HG03439 (cell line): ENCODE results near the gene RXFP4.
A peak's percentile ranks its signal among the peaks of the same experiment; 100 is the strongest.
"Not testable (repeated sequence)": the region's sequence is repeated elsewhere in the genome, so short reads cannot be mapped to it uniquely, and the experiment has no call there.

Experiments used
- ATAC-seq: cut with Tn5 transposase; IDR thresholded peaks from one replicate; pipeline ENCODE4 v1.9.1; 2021; ENCODE audit warnings: mild to moderate bottlenecking, moderate library complexity; ENCODE audit not compliant: unreplicated experiment

RXFP4 gene

DNA sequence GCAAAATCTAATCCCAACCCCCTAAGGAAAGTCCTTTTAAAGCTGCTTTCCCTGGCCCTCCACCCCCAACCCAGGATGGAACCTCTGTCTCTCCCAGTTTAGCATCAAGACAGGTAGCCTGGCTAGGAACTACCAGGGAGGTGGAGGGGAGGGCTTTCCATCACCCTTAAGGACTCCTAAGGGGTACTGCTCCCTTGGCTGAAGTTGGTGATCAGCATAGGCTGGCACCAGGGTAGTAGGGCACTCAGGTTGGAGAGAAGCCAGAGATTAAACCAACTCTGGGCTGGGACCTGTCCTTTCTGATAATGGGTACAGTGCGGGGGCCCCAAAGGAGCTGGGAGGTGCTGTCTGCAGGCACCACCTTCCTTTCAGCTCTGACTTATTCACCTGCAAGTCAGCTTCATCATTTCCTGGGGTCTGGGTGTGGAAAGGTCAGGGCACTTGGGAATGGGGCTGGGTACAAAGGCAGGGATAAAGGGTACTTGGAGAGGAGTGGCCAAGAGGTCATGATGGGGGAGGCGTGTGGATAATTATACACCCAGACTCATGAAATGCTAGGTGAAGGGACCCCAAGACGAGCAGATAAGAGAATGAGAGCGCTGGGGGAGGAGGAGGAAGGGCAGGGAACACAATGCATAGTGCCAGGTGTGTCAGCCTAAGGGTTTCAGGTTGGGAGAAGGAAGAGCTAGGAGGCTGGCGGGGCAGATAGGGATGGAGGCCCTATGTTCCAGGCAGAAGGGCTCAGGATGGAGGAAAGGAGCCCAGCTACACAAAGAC lies 35.7 kb downstream of the RXFP4 start:
- ATAC-seq, result no peak

DNA sequence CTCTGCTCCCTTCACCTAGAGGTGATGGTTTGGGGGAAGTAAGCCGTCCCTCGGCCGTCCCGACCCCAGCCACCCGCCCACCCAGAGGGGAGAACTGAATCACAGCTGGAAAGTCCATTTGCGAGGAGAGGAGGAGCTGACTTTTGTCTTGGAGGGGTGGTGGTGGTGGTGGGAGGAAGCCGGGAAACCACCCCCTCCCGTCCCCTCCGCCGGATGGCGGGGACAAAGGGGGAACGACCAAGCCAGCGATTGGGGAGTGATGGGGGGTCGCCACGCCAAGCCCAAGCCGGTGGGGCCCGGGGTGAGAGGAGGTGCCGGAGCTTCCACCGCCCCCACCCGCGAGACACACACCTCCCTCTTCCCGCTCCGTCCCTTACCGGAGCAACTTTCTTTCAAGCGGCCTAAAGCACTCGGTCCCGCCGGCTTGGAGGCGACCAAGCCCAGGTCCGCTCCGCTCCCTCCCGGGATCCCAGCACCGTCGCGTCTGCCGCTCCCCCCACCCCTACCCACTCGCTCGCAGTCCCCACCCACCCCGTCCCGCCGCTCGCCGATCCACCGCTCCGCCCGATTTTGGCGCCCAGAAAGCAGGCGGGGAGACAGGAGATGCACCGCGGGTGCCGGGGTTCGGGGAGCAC lies 36.4 kb downstream of the RXFP4 start:
- ATAC-seq, result no peak

DNA sequence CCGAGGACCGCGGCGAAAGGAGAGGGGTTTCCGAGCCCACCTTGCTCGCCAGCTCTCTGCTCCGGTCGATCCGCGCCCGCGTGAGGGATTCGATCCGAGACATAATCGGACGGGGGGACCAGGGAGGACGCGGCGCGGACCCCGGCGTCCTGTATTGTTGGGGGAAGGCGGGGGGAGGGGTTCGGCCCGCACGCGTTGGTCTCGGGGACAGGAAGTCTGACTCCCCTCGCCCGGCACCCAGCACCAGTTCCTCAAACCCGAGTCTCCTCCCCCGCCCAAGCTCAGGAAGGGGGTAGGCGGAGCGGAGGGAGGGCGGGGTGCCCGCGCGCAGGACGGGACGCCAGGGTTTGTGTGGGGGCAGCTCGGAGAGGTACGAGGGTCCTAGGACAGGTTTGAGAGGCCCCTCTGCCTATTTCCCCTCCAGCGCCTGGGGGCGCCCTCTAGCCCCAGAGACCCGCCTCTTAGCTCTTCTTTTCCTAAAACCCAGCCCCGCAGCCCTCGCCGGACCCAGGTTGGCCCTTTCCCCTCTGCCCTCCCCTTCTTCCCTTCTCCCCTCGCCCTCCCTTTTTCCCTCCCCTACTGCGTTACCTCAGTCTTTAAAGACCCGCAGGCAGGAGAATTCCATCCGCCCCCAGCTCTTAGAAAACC lies 37.0 kb downstream of the RXFP4 start, which contains the start of gene ARHGEF2:
Gene ARHGEF2, minus strand, starts transcription at position 223 of the 648 bp plus-strand sequence. Its CDS starts 120 bp downstream, at position 103.
- peak; percentile 41 for ATAC-seq

DNA sequence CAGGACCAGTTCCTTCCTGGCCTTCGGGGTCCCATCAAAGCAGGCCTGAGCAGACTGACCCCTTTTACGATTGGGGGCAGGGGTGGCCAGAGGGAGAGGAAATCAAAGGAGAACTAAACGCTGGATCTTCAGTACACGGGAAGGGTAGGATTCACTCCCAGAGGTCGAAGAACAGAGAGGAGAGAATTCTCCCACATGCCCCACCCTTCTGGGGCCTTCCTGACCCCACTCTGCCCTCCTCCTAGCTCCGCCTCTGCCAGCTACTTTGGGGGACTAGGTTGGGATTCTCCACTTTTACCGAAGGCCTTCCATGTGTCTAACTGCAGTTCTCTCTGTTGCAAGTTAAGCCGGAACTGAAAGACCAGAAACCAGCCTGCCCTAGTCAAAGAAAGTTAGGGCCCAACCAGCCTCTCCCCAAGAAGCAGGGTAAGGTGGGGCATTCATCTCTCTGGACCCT lies 37.6 kb downstream of the RXFP4 start:
- peak; percentile 5 for ATAC-seq

DNA sequence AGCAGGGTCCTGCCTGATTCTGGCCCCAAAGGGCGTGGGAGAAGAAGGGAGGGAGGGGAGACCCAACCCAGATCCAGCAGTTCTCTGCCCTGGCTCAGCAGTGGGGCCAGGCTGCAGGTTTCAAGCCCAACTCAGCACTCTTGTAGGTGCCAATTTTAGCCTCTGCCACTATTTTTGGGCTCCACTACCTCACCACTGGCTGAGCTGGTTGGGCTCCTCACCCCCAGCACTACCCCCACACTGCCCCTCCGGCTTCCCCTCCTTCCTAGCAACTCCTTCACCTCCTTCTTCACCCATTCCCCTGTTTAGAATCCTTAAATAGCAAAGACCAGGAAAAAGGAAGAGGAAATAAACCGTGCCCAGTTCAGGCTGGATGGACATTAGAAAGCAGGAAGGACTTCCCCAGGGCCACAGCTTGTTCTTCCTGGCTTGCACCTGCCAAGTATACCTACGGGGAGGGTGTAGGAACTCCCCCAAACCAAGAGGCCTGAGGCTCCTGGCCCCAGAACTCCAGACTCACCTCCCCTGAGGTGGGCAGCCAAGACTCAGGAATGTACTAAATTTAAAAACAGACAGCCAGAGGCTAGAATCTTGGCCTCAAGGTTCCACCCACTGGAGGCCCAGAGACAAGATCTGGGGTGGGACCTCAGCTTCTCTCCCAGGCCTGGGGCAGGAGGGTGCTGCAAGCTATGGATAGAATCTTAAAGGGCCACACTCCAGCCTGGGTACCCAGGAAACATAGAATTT lies 38.3 kb downstream of the RXFP4 start:
- ATAC-seq, result peak; percentile 35

DNA sequence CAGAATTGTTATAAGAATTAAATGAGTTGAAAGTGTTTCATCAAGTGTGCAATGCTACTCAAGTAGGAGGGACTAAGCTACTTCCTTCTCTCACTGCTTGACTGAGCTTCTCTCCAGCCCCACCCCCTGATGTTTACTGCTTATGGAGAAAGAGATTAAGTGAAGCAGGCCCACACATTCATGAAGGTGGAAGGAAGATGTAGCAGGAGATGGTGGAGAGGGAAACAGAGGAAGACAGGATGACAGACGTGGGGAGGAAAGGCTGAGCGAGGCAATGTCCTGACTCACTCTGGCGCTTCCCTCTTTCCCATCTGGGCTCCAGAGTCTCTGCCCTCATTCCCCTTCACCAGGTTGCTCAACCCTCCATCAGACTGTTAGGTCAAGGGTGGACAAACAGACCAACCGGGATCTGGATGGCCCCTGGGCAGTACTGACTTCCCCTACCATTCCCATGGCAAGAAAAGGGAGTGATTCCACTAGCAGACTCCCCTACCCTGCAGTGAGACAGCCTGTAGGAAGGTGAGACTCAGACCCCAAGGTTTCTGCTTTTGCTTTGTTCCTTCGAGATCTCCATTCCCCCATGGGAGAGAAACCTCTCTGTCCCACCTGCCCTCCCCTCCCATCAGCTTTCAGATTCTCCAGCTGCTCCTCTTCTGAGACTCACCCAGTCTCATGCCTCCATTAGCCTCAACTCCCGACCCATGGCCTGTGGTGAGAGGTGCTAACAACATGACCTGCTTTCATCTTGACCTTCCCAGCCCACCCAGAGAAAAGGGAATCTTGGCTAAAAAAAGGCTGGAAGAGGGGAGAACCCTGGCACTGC lies 40.0 kb downstream of the RXFP4 start:
- no peak for ATAC-seq

DNA sequence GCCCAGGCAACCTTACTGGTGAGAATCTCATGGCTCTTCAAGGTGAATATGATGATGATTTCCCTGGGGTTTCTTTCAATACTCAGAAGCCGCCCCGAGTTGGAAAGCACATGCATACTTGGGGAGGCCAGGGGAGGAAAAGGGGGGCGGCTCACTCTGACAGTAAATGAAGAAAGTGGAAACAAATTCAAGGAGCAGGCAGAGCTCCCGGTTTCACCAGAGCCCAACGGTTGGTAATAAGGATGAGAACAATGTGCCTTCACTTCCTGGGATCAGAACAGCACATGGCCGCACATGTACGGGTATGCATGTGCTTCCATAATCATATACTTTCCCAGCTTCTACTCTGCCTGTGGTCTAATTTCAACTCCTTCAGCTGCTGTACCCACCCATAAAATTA lies 40.7 kb downstream of the RXFP4 start:
- ATAC-seq, result no peak

DNA sequence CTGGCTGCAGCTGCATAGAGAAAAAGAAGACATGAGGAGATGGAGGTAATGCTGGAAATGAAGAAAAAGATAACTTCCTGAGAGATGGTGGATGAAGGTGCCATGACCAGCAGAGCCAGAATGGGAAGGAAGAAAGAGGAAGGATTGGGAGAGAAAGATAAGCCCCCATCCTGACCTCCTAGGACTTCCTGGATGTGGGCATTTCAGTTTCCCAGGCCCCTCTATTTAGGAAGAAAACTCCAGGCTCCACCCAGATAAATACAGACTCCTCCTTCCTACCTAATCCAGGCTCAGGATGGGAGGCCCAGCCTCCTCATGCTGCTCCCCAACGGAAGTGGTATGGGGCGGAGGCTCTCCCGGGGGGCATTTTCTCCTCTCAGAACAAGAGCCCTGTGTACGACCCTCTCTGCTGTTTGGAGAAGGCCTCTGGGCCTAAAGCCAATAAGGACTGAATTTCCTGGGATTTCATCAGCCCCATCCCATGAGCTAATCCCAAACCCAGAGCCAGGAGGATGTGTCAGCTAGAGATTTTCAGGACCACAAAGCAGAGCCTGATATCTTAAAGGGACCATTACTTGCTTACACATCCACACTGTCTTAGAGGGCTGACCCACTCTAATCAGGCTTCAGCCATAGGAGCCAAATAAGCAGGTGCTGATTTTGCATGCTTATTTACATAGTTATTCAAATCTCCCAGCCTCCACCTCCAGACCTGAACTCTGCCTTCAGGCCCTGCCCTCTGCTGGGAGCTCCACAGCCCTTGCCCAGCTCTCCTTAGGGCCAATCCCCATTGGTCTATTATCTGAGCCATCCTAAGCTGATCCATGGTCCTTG lies 42.0 kb downstream of the RXFP4 start:
- no peak for ATAC-seq

DNA sequence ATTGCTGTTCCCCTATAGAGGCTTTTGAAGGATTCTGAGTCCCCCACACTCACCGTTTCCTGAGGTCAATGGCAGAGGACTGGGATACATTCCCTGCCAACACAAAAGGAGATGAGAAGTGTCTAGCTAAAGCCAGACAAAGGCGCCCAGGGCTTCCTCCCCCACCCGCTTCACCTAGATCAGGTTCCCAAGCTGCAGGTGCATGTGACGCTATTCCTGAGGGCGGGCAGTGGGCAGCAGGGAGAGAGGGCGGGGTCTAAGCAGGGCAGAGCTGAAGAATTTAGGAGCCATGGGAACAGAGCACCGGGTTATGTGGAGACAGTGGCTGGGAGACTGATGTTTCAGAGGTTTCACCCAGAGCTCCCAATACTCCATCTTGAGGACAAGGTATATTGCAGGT lies 42.9 kb downstream of the RXFP4 start:
- no peak for ATAC-seq

DNA sequence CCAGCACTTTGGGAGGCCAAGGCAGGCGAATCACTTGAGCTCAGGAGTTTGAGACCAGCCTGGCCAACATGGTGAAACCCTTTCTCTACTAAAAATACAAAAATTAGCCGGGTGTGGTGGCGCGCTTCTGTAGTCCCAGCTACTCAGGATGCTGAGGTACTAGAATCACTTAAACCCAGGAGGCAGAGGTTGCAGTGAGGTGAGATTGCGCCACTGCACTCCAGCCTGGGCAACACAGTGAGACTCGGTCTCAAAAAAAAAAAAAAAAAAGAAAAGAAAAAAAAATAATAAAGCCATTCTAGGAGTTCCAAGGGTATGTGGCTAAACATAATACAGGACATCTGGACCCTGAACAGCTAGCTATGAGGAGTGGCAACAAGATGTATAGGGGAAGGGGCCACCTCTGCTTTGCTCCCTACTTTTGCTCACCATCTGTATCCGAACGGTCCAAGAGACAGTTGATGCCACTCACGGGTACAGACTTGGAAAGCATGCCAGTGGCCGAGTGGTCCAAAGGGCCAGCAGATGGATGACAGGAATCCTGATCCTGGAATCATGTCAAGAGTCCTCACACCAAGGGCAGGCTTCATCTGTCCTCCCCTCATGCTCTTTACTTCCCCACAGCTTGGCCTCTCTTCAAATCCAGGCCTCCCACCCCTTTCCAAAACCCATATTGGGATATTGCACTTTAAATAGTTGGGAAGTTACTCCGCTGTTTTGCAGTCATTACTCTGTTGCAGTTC lies 43.6 kb downstream of the RXFP4 start:
- not testable (repeated sequence) for ATAC-seq

DNA sequence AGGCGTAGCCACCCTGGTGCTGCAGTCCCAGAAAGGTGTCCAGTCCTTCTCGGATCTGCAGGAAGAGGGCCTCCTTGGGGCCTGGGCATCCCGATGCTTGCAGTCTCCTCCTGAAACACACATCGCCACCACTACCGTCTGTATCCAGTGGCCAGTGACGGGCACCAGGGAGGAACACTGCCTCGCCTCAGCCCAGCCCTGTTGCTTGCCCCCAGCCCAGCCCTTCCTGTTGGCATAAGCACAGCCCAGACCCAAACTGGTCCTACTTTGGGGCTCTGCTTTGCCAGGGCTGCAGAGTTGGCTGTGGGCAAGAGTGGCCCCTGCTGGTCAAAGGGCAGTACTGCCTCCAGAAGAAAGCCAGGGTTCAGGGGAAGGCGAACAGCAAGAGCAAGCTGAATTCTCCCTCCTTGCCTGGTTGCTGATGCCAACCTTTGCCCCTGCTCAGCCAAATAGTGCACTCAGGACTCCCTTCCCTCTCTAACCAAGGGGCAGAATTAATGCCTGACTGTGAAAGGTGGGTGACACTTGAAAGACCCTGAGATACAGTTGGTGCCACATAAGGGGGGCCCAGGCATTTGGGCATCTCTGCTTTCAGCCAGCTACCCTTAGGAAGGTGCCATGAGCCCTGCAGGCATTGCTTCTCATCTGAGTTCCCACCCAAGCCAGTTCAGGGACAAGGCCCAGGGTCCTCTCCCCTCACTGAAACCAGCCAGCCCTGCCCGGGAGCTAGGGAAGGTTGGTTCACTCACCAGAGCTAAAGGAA lies 48.0 kb downstream of the RXFP4 start:
- peak; percentile 71 for ATAC-seq

DNA sequence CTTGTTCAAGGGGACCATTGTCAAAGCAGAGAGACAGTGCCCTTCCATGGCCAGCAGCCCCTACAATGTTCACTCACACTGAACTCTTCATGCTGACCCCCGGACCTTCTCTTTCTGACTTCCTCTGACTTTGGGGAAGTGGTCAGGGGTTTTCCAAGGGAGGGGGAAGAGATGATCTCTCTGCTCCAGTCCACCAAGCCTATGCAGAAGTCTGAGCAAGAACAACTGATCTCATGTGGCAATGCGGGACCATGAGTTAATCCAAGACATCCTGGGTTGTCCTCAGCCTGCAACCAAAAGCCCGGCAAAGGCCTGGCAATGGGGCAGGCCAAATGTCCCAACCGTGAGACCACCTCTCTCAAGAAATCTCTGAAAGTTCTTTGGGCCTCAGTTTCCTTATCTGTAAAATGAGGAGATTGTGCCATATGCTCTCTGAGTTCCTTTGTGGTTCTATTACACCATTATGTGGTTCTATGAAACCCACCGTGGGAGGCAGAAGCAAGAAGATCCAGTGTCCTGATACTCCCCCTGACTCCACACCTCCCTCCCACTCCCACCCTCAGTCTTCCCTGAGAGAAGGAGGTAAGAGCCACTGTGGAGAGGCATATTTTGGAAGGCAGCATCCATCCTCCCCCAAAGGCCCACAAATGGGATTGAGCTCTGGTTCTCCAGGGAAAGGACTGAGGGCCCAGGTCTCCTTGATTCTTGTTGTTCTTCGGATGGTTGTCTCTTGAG lies 48.7 kb downstream of the RXFP4 start:
- ATAC-seq, result no peak
